HEK293 (cell line): ENCODE data around the gene DYNC1LI1.

ENCODE experiments used
- FEZF1 ChIP-seq: fragments of 450-650 bp; formaldehyde crosslinking; IDR thresholded peaks from 2 replicates; pipeline ENCODE4 v1.5.1; 2016; ENCODE audit warnings: missing biosample characterization, missing genetic modification characterization
- GLIS1 ChIP-seq: fragments of 450-650 bp; formaldehyde crosslinking; IDR thresholded peaks from 2 replicates; pipeline ENCODE4 v1.5.1; 2016; ENCODE audit warnings: missing biosample characterization, missing genetic modification characterization
- HOXC10 ChIP-seq: sonication (generic); formaldehyde crosslinking; IDR thresholded peaks from 2 replicates; pipeline ENCODE4 v1.8.1; 2023; ENCODE audit warnings: mild to moderate bottlenecking, missing genetic modification reagents
- IKZF3 ChIP-seq: fragments of 450-650 bp; IDR thresholded peaks from 2 replicates; pipeline ENCODE4 v1.5.0; 2018; ENCODE audit warnings: missing biosample characterization, mild to moderate bottlenecking, missing genetic modification characterization, moderate library complexity
- KLF10 ChIP-seq: fragments of 450-650 bp; IDR thresholded peaks from 2 replicates; pipeline ENCODE4 v1.5.1; 2018; ENCODE audit warnings: missing biosample characterization, mild to moderate bottlenecking, missing genetic modification characterization
- KLF16 ChIP-seq: fragments of 450-650 bp; formaldehyde crosslinking; IDR thresholded peaks from 2 replicates; pipeline ENCODE4 v1.5.1; 2017; ENCODE audit warnings: missing biosample characterization, missing genetic modification characterization
- KLF7 ChIP-seq: fragments of 450-650 bp; formaldehyde crosslinking; IDR thresholded peaks from 2 replicates; pipeline ENCODE4 v1.5.1; 2016; ENCODE audit warnings: missing biosample characterization, missing genetic modification characterization, borderline replicate concordance
- REPIN1 ChIP-seq: fragments of 450-650 bp; formaldehyde crosslinking; IDR thresholded peaks from 2 replicates; pipeline ENCODE4 v1.5.1; 2017; ENCODE audit warnings: missing biosample characterization, missing genetic modification characterization, low read depth
- YY1 ChIP-seq: fragments of 450-650 bp; formaldehyde crosslinking; IDR thresholded peaks from 2 replicates; pipeline ENCODE4 v1.5.1; 2018; ENCODE audit warnings: missing biosample characterization, missing genetic modification characterization
- ZBTB48 ChIP-seq: fragments of 450-650 bp; formaldehyde crosslinking; IDR thresholded peaks from 2 replicates; pipeline ENCODE4 v1.5.1; 2016; ENCODE audit warnings: missing biosample characterization, missing genetic modification characterization
- ZFP69B ChIP-seq: fragments of 450-650 bp; formaldehyde crosslinking; IDR thresholded peaks from 2 replicates; pipeline ENCODE4 v1.5.1; 2016; ENCODE audit warnings: missing biosample characterization, missing genetic modification characterization
- ZNF121 ChIP-seq: fragments of 450-650 bp; formaldehyde crosslinking; IDR thresholded peaks from 2 replicates; pipeline ENCODE4 v1.5.1; 2016; ENCODE audit warnings: missing biosample characterization, missing genetic modification characterization
- ZNF140 ChIP-seq: fragments of 450-650 bp; formaldehyde crosslinking; IDR thresholded peaks from 2 replicates; pipeline ENCODE4 v1.5.1; 2016; ENCODE audit warnings: missing biosample characterization, missing genetic modification characterization
- ZNF174 ChIP-seq: fragments of 450-650 bp; formaldehyde crosslinking; IDR thresholded peaks from 2 replicates; pipeline ENCODE4 v1.5.0; 2017; ENCODE audit warnings: missing biosample characterization, mild to moderate bottlenecking, missing genetic modification characterization
- ZNF184 ChIP-seq: fragments of 450-650 bp; IDR thresholded peaks from 2 replicates; pipeline ENCODE4 v1.5.1; 2018; ENCODE audit warnings: missing biosample characterization, mild to moderate bottlenecking, missing genetic modification characterization
- ZNF223 ChIP-seq: fragments of 450-650 bp; formaldehyde crosslinking; IDR thresholded peaks from 2 replicates; pipeline ENCODE4 v1.5.1; 2016; ENCODE audit warnings: missing biosample characterization, missing genetic modification characterization
- ZNF324 ChIP-seq: fragments of 450-650 bp; formaldehyde crosslinking; IDR thresholded peaks from 2 replicates; pipeline ENCODE4 v1.5.1; 2016; ENCODE audit warnings: missing biosample characterization, missing genetic modification characterization
- ZNF350 ChIP-seq: fragments of 450-650 bp; formaldehyde crosslinking; IDR thresholded peaks from 2 replicates; pipeline ENCODE4 v1.5.0; 2017; ENCODE audit warnings: missing biosample characterization, mild to moderate bottlenecking, missing genetic modification characterization
- ZNF354C ChIP-seq: fragments of 450-650 bp; formaldehyde crosslinking; IDR thresholded peaks from 2 replicates; pipeline ENCODE4 v1.5.1; 2016; ENCODE audit warnings: missing biosample characterization, missing genetic modification characterization, low read depth, borderline replicate concordance
- ZNF426 ChIP-seq: fragments of 450-650 bp; formaldehyde crosslinking; IDR thresholded peaks from 2 replicates; pipeline ENCODE4 v1.5.1; 2017; ENCODE audit warnings: missing biosample characterization, missing genetic modification characterization, mild to moderate bottlenecking, inconsistent platforms, moderate library complexity
- ZNF501 ChIP-seq: fragments of 450-650 bp; formaldehyde crosslinking; IDR thresholded peaks from 2 replicates; pipeline ENCODE4 v1.5.1; 2016; ENCODE audit warnings: missing biosample characterization, missing genetic modification characterization
- ZNF530 ChIP-seq: fragments of 450-650 bp; formaldehyde crosslinking; IDR thresholded peaks from 2 replicates; pipeline ENCODE4 v1.5.1; 2016; ENCODE audit warnings: low read depth, missing biosample characterization, missing genetic modification characterization
- ZNF624 ChIP-seq: fragments of 450-650 bp; formaldehyde crosslinking; IDR thresholded peaks from 2 replicates; pipeline ENCODE4 v1.5.1; 2017; ENCODE audit warnings: missing biosample characterization, missing genetic modification characterization
- ZNF776 ChIP-seq: fragments of 450-650 bp; formaldehyde crosslinking; IDR thresholded peaks from 2 replicates; pipeline ENCODE4 v1.5.0; 2017; ENCODE audit warnings: missing biosample characterization, missing genetic modification characterization, borderline replicate concordance
- ZNF785 ChIP-seq: fragments of 450-650 bp; formaldehyde crosslinking; IDR thresholded peaks from 2 replicates; pipeline ENCODE4 v1.5.1; 2016; ENCODE audit warnings: missing biosample characterization, missing genetic modification characterization
- TF ChIP-seq, protein P1 (sequence below): fragments of 450-650 bp; formaldehyde crosslinking; IDR thresholded peaks from 2 replicates; pipeline ENCODE4 v1.5.1; 2016; ENCODE audit warnings: missing biosample characterization, missing genetic modification characterization, borderline replicate concordance
- TF ChIP-seq, protein P2 (sequence below): fragments of 450-650 bp; formaldehyde crosslinking; IDR thresholded peaks from 2 replicates; pipeline ENCODE4 v1.5.1; 2016; ENCODE audit warnings: missing biosample characterization, missing genetic modification characterization
- TF ChIP-seq, protein P3 (sequence below): fragments of 450-650 bp; formaldehyde crosslinking; IDR thresholded peaks from 2 replicates; pipeline ENCODE4 v1.5.1; 2016; ENCODE audit warnings: missing biosample characterization, missing genetic modification characterization
- TF ChIP-seq, protein P4 (sequence below): fragments of 450-650 bp; formaldehyde crosslinking; IDR thresholded peaks from 2 replicates; pipeline ENCODE4 v1.5.1; 2017; ENCODE audit warnings: missing biosample characterization, mild to moderate bottlenecking, missing genetic modification characterization, moderate library complexity
- TF ChIP-seq, protein P5 (sequence below): fragments of 450-650 bp; formaldehyde crosslinking; IDR thresholded peaks from 2 replicates; pipeline ENCODE4 v1.5.1; 2016; ENCODE audit warnings: missing biosample characterization, missing genetic modification characterization, low read depth

DYNC1LI1 gene

DNA sequence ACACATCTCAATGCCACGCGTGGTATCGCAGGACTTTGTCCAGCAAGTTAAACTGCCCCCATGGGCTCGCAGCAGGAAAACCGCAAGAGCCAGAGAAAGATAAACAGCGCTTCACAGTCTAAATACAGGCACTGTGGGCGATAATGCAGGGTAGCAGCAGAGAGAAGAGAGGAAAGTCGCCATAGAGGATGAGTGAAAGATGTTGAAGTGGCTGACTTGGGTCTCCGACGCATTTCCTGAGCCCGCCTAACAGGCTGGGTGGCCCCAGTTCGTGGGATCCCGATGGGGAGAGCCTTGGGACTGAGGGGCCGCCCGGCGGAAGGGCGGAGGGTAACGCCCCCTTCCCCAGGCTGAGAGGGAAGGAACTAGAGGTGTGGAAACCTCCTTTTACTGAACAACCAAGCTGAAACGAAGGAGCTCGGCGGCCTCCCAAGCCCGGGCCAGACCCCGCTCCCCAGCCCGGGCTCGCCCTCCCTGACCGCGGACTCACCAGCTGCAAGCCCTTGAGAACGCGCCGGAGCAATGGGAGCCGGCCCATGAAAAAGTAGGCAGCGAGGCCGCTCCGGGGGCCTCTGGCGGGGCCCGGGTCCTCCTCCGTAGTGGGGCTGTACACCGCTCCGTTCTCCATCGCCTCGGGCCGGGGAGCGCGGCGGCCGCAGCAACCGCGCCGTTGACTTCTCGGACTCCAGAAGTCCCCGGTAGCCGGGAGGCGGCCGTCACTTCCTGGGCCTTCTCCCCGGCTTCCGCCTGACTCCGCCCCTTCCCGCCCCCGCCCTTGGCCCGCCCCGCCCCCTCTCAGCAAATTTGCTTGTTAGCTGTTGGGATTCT is 68.3 kb downstream of the DYNC1LI1 start, which contains the start of gene CMTM6 (continued):
- TF ChIP-seq HOXC10 (no peak), ZNF174 (tag by site-specific recombination) (no peak), REPIN1 (tag by site-specific recombination) (no peak), ZNF223 (tag by site-specific recombination) (no peak), IKZF3 (no peak), ZNF776 (no peak), ZNF350 (no peak), ZNF426 (no peak), ZNF785 (tag by site-specific recombination) (no peak), FEZF1 (tag by site-specific recombination) (peak; percentile 83), ZNF501 (no peak), ZFP69B (tag by site-specific recombination) (no peak), ZNF184 (tag by site-specific recombination) (no peak), KLF10 (tag by site-specific recombination) (no peak), GLIS1 (tag by site-specific recombination) (peak; percentile 85), ZBTB48 (tag by site-specific recombination) (no peak), ZNF354C (tag by site-specific recombination) (no peak), KLF16 (tag by site-specific recombination) (0 out of 2 replicates have a peak, but pooled peaks have one; percentile 47), ZNF530 (tag by site-specific recombination) (no peak), ZNF624 (tag by site-specific recombination) (no peak), ZNF121 (tag by site-specific recombination) (peak; percentile 90), ZNF140 (tag by site-specific recombination) (no peak), YY1 (no peak), KLF7 (tag by site-specific recombination) (0 out of 2 replicates have a peak, but pooled peaks have one; percentile 49), ZNF324 (tag by site-specific recombination) (no peak)
- TF ChIP-seq, protein P1, sequence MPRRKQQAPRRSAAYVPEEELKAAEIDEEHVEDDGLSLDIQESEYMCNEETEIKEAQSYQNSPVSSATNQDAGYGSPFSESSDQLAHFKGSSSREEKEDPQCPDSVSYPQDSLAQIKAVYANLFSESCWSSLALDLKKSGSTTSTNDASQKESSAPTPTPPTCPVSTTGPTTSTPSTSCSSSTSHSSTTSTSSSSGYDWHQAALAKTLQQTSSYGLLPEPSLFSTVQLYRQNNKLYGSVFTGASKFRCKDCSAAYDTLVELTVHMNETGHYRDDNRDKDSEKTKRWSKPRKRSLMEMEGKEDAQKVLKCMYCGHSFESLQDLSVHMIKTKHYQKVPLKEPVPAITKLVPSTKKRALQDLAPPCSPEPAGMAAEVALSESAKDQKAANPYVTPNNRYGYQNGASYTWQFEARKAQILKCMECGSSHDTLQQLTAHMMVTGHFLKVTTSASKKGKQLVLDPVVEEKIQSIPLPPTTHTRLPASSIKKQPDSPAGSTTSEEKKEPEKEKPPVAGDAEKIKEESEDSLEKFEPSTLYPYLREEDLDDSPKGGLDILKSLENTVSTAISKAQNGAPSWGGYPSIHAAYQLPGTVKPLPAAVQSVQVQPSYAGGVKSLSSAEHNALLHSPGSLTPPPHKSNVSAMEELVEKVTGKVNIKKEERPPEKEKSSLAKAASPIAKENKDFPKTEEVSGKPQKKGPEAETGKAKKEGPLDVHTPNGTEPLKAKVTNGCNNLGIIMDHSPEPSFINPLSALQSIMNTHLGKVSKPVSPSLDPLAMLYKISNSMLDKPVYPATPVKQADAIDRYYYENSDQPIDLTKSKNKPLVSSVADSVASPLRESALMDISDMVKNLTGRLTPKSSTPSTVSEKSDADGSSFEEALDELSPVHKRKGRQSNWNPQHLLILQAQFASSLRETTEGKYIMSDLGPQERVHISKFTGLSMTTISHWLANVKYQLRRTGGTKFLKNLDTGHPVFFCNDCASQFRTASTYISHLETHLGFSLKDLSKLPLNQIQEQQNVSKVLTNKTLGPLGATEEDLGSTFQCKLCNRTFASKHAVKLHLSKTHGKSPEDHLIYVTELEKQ (tag by site-specific recombination), result no peak
- TF ChIP-seq, protein P2, sequence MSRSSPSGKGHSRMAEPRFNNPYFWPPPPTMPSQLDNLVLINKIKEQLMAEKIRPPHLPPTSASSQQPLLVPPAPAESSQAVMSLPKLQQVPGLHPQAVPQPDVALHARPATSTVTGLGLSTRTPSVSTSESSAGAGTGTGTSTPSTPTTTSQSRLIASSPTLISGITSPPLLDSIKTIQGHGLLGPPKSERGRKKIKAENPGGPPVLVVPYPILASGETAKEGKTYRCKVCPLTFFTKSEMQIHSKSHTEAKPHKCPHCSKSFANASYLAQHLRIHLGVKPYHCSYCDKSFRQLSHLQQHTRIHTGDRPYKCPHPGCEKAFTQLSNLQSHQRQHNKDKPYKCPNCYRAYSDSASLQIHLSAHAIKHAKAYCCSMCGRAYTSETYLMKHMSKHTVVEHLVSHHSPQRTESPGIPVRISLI, result no peak
- TF ChIP-seq, protein P3, sequence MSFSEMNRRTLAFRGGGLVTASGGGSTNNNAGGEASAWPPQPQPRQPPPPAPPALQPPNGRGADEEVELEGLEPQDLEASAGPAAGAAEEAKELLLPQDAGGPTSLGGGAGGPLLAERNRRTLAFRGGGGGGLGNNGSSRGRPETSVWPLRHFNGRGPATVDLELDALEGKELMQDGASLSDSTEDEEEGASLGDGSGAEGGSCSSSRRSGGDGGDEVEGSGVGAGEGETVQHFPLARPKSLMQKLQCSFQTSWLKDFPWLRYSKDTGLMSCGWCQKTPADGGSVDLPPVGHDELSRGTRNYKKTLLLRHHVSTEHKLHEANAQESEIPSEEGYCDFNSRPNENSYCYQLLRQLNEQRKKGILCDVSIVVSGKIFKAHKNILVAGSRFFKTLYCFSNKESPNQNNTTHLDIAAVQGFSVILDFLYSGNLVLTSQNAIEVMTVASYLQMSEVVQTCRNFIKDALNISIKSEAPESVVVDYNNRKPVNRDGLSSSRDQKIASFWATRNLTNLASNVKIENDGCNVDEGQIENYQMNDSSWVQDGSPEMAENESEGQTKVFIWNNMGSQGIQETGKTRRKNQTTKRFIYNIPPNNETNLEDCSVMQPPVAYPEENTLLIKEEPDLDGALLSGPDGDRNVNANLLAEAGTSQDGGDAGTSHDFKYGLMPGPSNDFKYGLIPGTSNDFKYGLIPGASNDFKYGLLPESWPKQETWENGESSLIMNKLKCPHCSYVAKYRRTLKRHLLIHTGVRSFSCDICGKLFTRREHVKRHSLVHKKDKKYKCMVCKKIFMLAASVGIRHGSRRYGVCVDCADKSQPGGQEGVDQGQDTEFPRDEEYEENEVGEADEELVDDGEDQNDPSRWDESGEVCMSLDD, result peak; percentile 73
- TF ChIP-seq, protein P4, sequence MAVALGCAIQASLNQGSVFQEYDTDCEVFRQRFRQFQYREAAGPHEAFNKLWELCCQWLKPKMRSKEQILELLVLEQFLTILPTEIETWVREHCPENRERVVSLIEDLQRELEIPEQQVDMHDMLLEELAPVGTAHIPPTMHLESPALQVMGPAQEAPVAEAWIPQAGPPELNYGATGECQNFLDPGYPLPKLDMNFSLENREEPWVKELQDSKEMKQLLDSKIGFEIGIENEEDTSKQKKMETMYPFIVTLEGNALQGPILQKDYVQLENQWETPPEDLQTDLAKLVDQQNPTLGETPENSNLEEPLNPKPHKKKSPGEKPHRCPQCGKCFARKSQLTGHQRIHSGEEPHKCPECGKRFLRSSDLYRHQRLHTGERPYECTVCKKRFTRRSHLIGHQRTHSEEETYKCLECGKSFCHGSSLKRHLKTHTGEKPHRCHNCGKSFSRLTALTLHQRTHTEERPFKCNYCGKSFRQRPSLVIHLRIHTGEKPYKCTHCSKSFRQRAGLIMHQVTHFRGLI (tag by site-specific recombination), result no peak
- TF ChIP-seq, protein P5, sequence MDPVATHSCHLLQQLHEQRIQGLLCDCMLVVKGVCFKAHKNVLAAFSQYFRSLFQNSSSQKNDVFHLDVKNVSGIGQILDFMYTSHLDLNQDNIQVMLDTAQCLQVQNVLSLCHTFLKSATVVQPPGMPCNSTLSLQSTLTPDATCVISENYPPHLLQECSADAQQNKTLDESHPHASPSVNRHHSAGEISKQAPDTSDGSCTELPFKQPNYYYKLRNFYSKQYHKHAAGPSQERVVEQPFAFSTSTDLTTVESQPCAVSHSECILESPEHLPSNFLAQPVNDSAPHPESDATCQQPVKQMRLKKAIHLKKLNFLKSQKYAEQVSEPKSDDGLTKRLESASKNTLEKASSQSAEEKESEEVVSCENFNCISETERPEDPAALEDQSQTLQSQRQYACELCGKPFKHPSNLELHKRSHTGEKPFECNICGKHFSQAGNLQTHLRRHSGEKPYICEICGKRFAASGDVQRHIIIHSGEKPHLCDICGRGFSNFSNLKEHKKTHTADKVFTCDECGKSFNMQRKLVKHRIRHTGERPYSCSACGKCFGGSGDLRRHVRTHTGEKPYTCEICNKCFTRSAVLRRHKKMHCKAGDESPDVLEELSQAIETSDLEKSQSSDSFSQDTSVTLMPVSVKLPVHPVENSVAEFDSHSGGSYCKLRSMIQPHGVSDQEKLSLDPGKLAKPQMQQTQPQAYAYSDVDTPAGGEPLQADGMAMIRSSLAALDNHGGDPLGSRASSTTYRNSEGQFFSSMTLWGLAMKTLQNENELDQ, result no peak
